Measurements from ENCODE around the gene HIF1AN.

HIF1AN gene

GRCh38 chr10:100528123-100528886 is 7.4 kb upstream of the HIF1AN start:
- Histone ChIP-seq H4K20me1 (ENCODE audit: insufficient read depth, low read length) (peaks cover 14% of the 10 kb centered on the region), H3K4me1 (ENCODE audit: insufficient read depth, low read length) (peaks cover 39% of the 10 kb centered on the region), H3K27me3 (ENCODE audit: insufficient read depth, low read length, poor library complexity) (no peaks in the 10 kb centered on the region), H3K27ac (ENCODE audit: low read length) (peak overlapping the region; percentile 92), H3K79me2 (ENCODE audit: insufficient read depth, low read length) (peaks cover 42% of the 10 kb centered on the region), H2AFZ (ENCODE audit: low read depth, low read length) (no peak overlapping the region), H3K4me2 (ENCODE audit: insufficient read depth, low read length) (peak overlapping the region; percentile 77), H3K36me3 (ENCODE audit: insufficient read depth, low read length) (peaks cover 52% of the 10 kb centered on the region), H3K4me3 (ENCODE audit: low read depth in 1 of 2, low read length in 2 of 2) (peak overlapping the region; percentile 88), H3K9ac (ENCODE audit: low read depth, low read length) (peak overlapping the region; percentile 82), H3K9me3 (ENCODE audit: insufficient read depth, low read length, severe bottlenecking) (no peaks in the 10 kb centered on the region)
- DNase-seq (no peak), ATAC-seq (ENCODE audit: insufficient read depth, low read depth) (peak; percentile 1; the same call in 1 of the 3 replicates)
- TF ChIP-seq CTCF (IDR thresholded peaks at IDR 0.05; ENCODE audit: borderline replicate concordance, extremely low read depth, low read length, poor library complexity, severe bottlenecking) = no peak

GRCh38 chr10:100528921-100529474 is 6.7 kb upstream of the HIF1AN start:
- ATAC-seq (ENCODE audit: insufficient read depth, low read depth) (peak; percentile 54), DNase-seq (no peak)
- no peaks in the 10 kb centered on the region for H3K9me3 ChIP-seq (ENCODE audit: insufficient read depth, low read length, severe bottlenecking)
- H3K27me3 ChIP-seq (ENCODE audit: insufficient read depth, low read length, poor library complexity) = no peaks in the 10 kb centered on the region
- H3K4me3 ChIP-seq (ENCODE audit: low read depth in 1 of 2, low read length in 2 of 2) = peak overlapping the region; percentile 88
- peaks cover 46% of the 10 kb centered on the region for H3K4me1 ChIP-seq (ENCODE audit: insufficient read depth, low read length)
- peak overlapping the region; percentile 92 for H3K27ac ChIP-seq (ENCODE audit: low read length)
- H3K9ac ChIP-seq (ENCODE audit: low read depth, low read length) = peak overlapping the region; percentile 82
- H4K20me1 ChIP-seq (ENCODE audit: insufficient read depth, low read length) = peaks cover 14% of the 10 kb centered on the region
- H3K79me2 ChIP-seq (ENCODE audit: insufficient read depth, low read length) = peaks cover 42% of the 10 kb centered on the region
- peak overlapping the region; percentile 77 for H3K4me2 ChIP-seq (ENCODE audit: insufficient read depth, low read length)
- TF ChIP-seq EZH2 (IDR thresholded peaks at IDR 0.05; ENCODE audit: borderline replicate concordance, low read depth, low read length, severe bottlenecking) (no peak), CTCF (IDR thresholded peaks at IDR 0.05; ENCODE audit: borderline replicate concordance, extremely low read depth, low read length, poor library complexity, severe bottlenecking) (no peak)
- H2AFZ ChIP-seq (ENCODE audit: low read depth, low read length) = peak overlapping the region; percentile 95
- H3K36me3 ChIP-seq (ENCODE audit: insufficient read depth, low read length) = peaks cover 45% of the 10 kb centered on the region

- Histone ChIP-seq H3K36me3 (ENCODE audit: insufficient read depth, low read length) (peaks cover 38% of the 10 kb centered on the region), H3K79me2 (ENCODE audit: insufficient read depth, low read length) (peaks cover 42% of the 10 kb centered on the region), H3K27ac (ENCODE audit: low read length) (peak within 1 kb of the TSS; percentile 92), H3K9me3 (ENCODE audit: insufficient read depth, low read length, severe bottlenecking) (no peaks in the 10 kb centered on the region), H2AFZ (ENCODE audit: low read depth, low read length) (peak within 1 kb of the TSS; percentile 95), H3K4me2 (ENCODE audit: insufficient read depth, low read length) (peak within 1 kb of the TSS; percentile 77), H3K4me1 (ENCODE audit: insufficient read depth, low read length) (peaks cover 53% of the 10 kb centered on the region), H3K27me3 (ENCODE audit: insufficient read depth, low read length, poor library complexity) (no peaks in the 10 kb centered on the region), H4K20me1 (ENCODE audit: insufficient read depth, low read length) (peaks cover 10% of the 10 kb centered on the region; the same call in 1 of the 2 replicates), H3K4me3 (ENCODE audit: low read depth in 1 of 2, low read length in 2 of 2) (peak within 1 kb of the TSS; percentile 88), H3K9ac (ENCODE audit: low read depth, low read length) (peak within 1 kb of the TSS; percentile 82)
- DNase-seq (peak; percentile 90), ATAC-seq (ENCODE audit: insufficient read depth, low read depth) (peak; percentile 86)
- TF ChIP-seq CTCF (IDR thresholded peaks at IDR 0.05; ENCODE audit: borderline replicate concordance, extremely low read depth, low read length, poor library complexity, severe bottlenecking) = no peak
- TF ChIP-seq EZH2 (IDR thresholded peaks at IDR 0.05; ENCODE audit: borderline replicate concordance, low read depth, low read length, severe bottlenecking) = no peak
Observed at GRCh38 chr10:100529475-100530298, 6.1 kb upstream of the HIF1AN start, which contains the start of gene NDUFB8. Gene NDUFB8 (minus strand): TSS chr10:100529871. CDS start chr10:100529851, 20 bp downstream.

Measured in DND-41 (cell line).